Calu3 (cell line): Measurements from ENCODE around the gene ALDOA. TPM values are rescaled to one million over a fixed set of nuclear protein-coding genes. Genes with fewer than 3 reads are reported as not detected.

ENCODE experiments used
- BruUV-seq: library from RNA; stranded (reverse); fragments of 400-500 nt; replicated peaks from 2 replicates; lab custom pipeline; 2021; lab: Mats Ljungman, UMichigan
- CTCF ChIA-PET: fragments of 300-600 bp; sonication (Branson Sonifier 250); formaldehyde crosslinking; loops from one replicate; lab custom pipeline; 2022; ENCODE audit warnings: antibody characterized with exemption; lab: Charles Lee
- DNase-seq: peaks from one replicate; pipeline ENCODE4 v3.0.0; 2022
- H3K27ac Mint-ChIP-seq: one replicate; pipeline ENCODE4 v1.8.0; 2022; ENCODE audit warnings: mixed read lengths; ENCODE audit not compliant: unreplicated experiment
- H3K27me3 Mint-ChIP-seq: one replicate; pipeline ENCODE4 v1.8.0; 2022; ENCODE audit warnings: mixed read lengths; ENCODE audit not compliant: unreplicated experiment
- H3K36me3 Mint-ChIP-seq: one replicate; pipeline ENCODE4 v1.8.0; 2022; ENCODE audit warnings: mild to moderate bottlenecking, moderate library complexity, mixed read lengths; ENCODE audit not compliant: insufficient read depth, unreplicated experiment
- H3K4me1 Mint-ChIP-seq: one replicate; pipeline ENCODE4 v1.8.0; 2022; ENCODE audit warnings: mild to moderate bottlenecking, low read depth, mixed read lengths; ENCODE audit not compliant: unreplicated experiment
- H3K4me3 Mint-ChIP-seq: one replicate; pipeline ENCODE4 v1.8.0; 2022; ENCODE audit warnings: mild to moderate bottlenecking, low read depth, moderate library complexity, mixed read lengths; ENCODE audit not compliant: unreplicated experiment
- H3K9me3 Mint-ChIP-seq: one replicate; pipeline ENCODE4 v1.8.0; 2022; ENCODE audit warnings: low read depth, mixed read lengths; ENCODE audit not compliant: unreplicated experiment
- CTCF ChIP-seq: fragments of 200-600 bp; IDR thresholded peaks from one replicate; pipeline ENCODE4 v1.8.0; 2022; ENCODE audit warnings: antibody characterized with exemption; ENCODE audit not compliant: unreplicated experiment
- intact Hi-C: fragments of 100-400 bp; cut with micrococcal nuclease; formaldehyde crosslinking; loops from one replicate; pipeline ENCODE4 v1.10.0; 2022; ENCODE audit not compliant: unreplicated experiment
- total RNA-seq: library from RNA; stranded (reverse); gene quantifications from 2 replicates; pipeline ENCODE4 v1.2.3, GENCODE V29; 2022

The ALDOA gene
- total RNA-seq, 1 experiment from 2014 or later = 1,562 TPM

GRCh38 chr16:30083216-30084055, 17.9 kb downstream of the ALDOA start:
- DNase-seq = no peak
- H3K4me1 Mint-ChIP-seq = peaks cover 6% of the 10 kb centered on the region
- H3K27me3 Mint-ChIP-seq = no peaks in the 10 kb centered on the region
- no peak for TF ChIP-seq CTCF
- H3K27ac Mint-ChIP-seq = no peak overlapping the region
- H3K9me3 Mint-ChIP-seq = no peaks in the 10 kb centered on the region
- BruUV-seq = no TSS peak
- H3K4me3 Mint-ChIP-seq = no peak overlapping the region
- H3K36me3 Mint-ChIP-seq = peaks cover 71% of the 10 kb centered on the region
- intact Hi-C loops = no loop called here
- CTCF ChIA-PET = no interaction called here

GRCh38 chr16:30084096-30084815, 18.7 kb downstream of the ALDOA start:
- CTCF ChIA-PET = no interaction called here
- DNase-seq = no peak
- Mint-ChIP-seq H3K9me3 (no peaks in the 10 kb centered on the region), H3K27me3 (no peaks in the 10 kb centered on the region), H3K27ac (no peak overlapping the region), H3K4me3 (no peak overlapping the region), H3K36me3 (peaks cover 77% of the 10 kb centered on the region), H3K4me1 (peaks cover 14% of the 10 kb centered on the region)
- intact Hi-C loops = no loop called here
- BruUV-seq = no TSS peak
- TF ChIP-seq CTCF = no peak

DNA sequence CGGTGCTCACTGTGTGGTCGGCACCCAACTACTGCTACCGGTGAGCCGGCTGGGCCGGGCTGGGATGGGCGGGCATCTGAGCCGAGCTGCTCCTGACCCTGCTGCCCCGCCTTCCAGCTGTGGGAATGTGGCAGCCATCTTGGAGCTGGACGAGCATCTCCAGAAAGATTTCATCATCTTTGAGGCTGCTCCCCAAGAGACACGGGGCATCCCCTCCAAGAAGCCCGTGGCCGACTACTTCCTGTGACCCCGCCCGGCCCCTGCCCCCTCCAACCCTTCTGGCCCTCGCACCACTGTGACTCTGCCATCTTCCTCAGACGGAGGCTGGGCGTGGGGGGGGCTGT, 19.2 kb downstream of the ALDOA start:
- no peaks in the 10 kb centered on the region for H3K9me3 Mint-ChIP-seq
- H3K27me3 Mint-ChIP-seq = no peaks in the 10 kb centered on the region
- BruUV-seq = TSS peak; percentile 15
- peaks cover 19% of the 10 kb centered on the region for H3K4me1 Mint-ChIP-seq
- H3K36me3 Mint-ChIP-seq = peaks cover 76% of the 10 kb centered on the region
- TF ChIP-seq CTCF = no peak
- CTCF ChIA-PET = interaction anchor here (0.7 kb wide), 1 partner anchor 1232 kb away, joined by 3 read pairs; no protein-coding TSS in a partner anchor
- intact Hi-C loops = no loop called here
- no peak overlapping the region for H3K4me3 Mint-ChIP-seq
- no peak overlapping the region for H3K27ac Mint-ChIP-seq
- no peak for DNase-seq

GRCh38 chr16:30085247-30085646, 19.7 kb downstream of the ALDOA start:
- H3K4me3 Mint-ChIP-seq = no peak overlapping the region
- intact Hi-C loops = no loop called here
- no peak overlapping the region for H3K27ac Mint-ChIP-seq
- H3K4me1 Mint-ChIP-seq = peaks cover 24% of the 10 kb centered on the region
- H3K27me3 Mint-ChIP-seq = no peaks in the 10 kb centered on the region
- CTCF ChIA-PET = interaction anchor here (0.7 kb wide), 1 partner anchor 1231 kb away, joined by 3 read pairs; no protein-coding TSS in a partner anchor
- no peak for DNase-seq
- BruUV-seq = no TSS peak
- H3K36me3 Mint-ChIP-seq = peaks cover 78% of the 10 kb centered on the region
- H3K9me3 Mint-ChIP-seq = no peaks in the 10 kb centered on the region
- TF ChIP-seq CTCF = no peak
